Stimulated activated CD4-positive, alpha-beta T cell treated with anti-CD3 and anti-CD28 coated beads, TNF-alpha, amount 100 ng/mL, for 1 hour (primary cell): ENCODE results near the gene SKIC2.

Source experiments
- DNase-seq, 3 donors: peaks; one replicate each; pipeline ENCODE4 v3.0.0-alpha.2; 2020; ENCODE audit warnings: low read depth in 3 of 3, low spot score in 1 of 3

The SKIC2 gene

DNA sequence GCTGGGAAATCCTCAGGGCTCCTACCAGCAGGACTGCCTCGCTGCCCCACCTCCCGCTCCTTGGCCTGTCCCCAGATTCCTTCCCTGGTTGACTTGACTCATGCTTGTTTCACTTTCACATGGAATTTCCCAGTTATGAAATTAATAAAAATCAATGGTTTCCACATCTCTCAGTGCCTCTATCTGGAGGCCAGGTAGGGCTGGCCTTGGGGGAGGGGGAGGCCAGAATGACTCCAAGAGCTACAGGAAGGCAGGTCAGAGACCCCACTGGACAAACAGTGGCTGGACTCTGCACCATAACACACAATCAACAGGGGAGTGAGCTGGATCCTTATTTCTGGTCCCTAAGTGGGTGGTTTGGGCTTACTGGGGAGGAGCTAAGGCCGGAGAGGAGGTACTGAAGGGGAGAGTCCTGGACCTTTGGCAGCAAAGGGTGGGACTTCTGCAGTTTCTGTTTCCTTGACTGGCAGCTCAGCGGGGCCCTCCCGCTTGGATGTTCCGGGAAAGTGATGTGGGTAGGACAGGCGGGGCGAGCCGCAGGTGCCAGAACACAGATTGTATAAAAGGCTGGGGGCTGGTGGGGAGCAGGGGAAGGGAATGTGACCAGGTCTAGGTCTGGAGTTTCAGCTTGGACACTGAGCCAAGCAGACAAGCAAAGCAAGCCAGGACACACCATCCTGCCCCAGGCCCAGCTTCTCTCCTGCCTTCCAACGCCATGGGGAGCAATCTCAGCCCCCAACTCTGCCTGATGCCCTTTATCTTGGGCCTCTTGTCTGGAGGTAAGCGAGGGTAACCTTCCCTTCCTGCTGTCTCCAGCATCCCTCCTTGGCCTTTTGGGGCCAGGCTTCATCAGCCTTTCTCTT lies 13.2 kb upstream of the SKIC2 start, which contains the start of gene CFB:
Gene CFB, plus strand, starts transcription at position 589 of the 863 bp plus-strand sequence. Its CDS starts 127 bp downstream, at position 716.
- no peak for DNase-seq

DNA sequence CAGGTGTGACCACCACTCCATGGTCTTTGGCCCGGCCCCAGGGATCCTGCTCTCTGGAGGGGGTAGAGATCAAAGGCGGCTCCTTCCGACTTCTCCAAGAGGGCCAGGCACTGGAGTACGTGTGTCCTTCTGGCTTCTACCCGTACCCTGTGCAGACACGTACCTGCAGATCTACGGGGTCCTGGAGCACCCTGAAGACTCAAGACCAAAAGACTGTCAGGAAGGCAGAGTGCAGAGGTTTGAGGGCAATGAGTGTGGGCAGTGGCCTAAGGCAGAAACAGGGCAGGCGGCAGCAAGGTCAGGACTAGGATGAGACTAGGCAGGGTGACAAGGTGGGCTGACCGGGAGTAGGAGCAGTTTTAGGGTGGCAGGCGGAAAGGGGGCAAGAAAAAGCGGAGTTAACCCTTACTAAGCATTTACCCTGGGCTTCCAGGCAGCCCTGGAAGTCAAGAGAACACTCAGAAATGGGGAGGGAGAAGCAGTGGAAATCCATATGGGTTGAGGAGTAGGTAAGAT lies 12.5 kb upstream of the SKIC2 start:
- DNase-seq, result no peak

DNA sequence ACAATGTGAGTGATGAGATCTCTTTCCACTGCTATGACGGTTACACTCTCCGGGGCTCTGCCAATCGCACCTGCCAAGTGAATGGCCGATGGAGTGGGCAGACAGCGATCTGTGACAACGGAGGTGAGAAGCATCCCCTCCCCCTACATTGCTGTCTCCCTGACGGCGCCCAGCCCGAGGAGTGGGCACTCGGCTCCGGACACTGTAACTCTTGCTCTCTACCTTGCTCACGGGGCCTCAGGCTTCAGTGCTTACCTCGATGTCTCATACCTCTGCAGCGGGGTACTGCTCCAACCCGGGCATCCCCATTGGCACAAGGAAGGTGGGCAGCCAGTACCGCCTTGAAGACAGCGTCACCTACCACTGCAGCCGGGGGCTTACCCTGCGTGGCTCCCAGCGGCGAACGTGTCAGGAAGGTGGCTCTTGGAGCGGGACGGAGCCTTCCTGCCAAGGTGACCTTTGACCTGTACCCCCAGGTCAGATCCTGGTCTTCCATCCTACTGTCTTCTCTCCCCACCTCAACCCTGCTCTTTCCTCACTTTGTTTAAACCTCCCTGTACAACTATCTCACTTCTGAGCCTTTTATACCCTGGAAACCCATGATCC lies 11.8 kb upstream of the SKIC2 start:
- no peak for DNase-seq

DNA sequence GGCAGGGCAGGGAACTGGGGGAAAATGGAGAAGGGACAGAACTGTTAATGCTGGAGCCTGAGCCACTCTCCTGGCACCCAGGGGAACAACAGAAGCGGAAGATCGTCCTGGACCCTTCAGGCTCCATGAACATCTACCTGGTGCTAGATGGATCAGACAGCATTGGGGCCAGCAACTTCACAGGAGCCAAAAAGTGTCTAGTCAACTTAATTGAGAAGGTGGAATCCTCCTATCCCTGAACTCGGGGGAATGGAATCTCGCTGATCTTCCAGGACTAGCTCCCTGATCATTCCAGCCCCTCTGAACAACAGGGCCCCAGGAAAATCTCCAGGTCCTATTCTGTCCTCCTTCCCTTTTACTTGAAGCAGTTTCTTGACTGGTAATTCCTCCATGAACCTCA lies 11.1 kb upstream of the SKIC2 start:
- no peak for DNase-seq

DNA sequence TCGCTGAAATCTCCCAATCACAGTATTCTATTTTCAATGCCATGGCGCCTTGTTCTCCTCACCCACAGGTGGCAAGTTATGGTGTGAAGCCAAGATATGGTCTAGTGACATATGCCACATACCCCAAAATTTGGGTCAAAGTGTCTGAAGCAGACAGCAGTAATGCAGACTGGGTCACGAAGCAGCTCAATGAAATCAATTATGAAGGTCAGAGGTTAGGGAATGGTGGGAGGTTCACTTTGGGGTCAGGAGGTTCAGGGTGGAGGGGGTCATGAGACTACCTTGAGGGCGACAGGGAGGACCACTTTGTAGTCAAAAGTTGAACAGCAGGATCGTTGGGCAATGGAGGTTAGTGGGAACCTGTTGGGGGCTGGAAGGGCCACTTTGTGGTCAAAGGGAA lies 10.7 kb upstream of the SKIC2 start:
- DNase-seq, result no peak

DNA sequence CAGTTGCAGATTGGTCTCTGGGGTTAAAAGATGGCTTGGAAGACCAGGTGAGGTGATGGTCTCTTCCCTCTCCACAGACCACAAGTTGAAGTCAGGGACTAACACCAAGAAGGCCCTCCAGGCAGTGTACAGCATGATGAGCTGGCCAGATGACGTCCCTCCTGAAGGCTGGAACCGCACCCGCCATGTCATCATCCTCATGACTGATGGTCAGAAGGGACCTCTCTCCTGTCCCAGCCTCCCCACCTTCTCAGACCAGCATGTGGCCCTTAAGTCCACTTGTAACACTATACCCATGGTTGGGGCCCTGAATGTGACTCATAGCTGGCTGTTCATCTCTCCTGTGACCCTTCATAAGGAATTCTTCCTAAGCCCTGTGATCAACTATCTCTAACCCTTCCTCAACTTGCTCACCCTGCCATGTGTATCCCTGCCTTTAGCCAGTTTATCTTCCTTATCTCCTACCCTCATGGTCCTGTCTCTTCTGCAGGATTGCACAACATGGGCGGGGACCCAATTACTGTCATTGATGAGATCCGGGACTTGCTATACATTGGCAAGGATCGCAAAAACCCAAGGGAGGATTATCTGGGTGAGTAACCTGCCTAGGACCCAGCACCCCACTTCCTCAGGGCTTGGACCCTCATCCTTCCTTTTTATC lies 10.1 kb upstream of the SKIC2 start:
- no peak for DNase-seq

DNA sequence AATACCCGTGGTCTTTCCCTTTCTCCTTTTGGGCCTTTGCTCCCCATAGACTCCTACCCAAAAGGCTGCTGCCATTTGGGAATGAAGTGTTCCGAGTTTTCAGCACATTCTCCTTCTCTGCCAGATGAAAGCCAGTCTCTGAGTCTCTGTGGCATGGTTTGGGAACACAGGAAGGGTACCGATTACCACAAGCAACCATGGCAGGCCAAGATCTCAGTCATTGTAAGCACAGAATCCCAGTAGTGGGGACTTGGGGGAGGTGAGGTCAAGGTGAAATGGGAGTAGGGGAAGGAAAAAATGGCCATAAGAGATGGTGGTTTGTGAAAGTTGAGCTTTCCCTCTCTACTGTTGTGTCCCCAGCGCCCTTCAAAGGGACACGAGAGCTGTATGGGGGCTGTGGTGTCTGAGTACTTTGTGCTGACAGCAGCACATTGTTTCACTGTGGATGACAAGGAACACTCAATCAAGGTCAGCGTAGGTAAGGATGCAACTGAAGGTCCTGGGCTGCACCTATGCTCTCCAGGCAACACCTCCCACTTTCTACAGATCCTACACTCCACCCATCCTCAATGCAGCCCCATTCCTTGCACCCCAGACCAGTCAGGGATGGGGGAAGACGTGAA lies 8.9 kb upstream of the SKIC2 start:
- DNase-seq, result no peak

DNA sequence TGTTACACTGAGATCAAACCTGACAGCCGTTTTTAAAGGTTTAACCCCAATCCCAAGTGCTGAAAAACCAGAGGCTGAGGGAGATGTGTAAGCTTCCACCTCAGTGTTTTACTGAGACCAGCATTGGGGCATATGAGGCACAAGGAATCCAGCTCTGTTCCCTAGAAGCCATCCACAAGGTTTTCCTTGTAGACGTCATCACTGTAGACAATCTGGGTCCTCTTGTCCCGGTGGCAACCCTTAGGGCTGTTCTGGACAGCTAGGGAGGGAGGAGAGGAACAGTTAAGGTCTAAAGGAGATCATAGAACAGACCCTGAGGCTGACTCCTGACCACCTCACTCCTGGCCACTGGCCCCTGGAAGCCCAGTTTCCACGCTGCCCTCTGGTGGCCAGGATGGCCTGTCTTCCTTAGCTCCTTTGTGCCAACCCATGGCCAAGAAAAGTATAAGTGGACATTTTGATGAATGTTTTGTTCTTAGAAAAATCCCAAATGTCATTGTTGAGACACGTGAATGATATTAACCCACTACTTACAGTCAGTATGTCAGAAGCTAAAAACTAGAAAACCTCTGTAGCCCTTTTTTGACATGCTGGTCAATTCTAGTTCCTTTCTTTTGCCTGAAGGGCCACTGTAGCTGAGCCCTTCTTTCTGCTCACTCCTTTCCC lies 6.7 kb upstream of the SKIC2 start:
- no peak for DNase-seq

DNA sequence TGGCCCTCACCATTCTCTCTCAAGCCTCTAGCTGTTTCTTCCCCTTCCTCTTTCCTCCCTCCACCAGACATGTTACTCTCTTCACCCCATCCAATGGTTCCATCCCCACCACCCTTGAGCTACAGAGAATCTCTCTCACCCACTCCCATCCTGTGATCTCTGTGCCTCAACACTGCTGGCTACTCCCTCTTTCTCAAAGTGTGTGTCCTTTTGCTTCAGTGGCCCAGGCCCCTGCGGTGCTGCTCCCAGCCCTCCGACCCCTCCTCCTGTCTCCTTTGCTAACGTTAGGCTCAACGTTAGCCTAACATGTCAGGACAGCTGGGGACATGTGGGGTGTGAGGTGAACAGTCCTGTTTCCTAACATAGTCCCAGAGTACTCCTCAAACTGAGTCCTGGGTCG lies 6.1 kb upstream of the SKIC2 start:
- DNase-seq, result no peak

DNA sequence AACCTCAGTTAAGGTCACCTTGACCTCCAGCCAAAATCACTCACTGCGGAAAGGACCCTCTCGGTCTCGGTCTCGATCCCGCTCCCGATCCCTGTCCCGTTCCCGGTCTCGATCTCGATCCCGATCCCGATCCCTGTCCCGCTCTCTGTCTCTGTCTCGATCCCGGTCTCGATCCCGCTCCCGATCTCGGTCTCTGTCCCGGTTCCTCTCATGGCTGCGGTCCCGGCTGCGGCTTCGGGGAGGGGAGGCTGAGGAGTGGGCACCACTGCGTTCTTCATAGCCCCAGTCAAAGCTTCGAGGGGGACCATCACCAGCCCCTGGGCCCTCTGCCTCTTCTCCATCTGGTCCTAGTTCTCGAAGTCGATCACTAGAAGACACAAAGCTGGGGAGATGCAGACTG lies 4.5 kb upstream of the SKIC2 start:
- DNase-seq, result no peak

DNA sequence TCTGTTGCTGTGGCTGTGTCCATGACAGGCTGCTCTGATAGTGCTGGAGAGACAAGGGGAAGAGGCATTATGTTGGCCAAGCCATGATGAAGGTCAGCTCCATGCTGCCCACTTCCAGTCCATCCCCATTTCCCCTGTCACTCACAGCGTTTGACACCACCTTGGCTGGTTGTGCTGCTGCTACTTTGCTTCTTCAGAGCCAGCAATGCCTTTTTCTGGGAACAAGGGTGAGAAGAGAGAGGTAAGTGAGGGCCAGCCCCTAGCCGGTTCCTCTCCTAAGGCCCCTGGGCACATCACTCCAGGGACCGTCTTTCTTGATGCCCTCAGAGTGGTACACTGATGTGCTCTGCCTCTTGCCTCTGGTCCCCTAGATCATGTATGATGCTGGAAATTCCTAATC lies 2.2 kb upstream of the SKIC2 start:
- no peak for DNase-seq

DNA sequence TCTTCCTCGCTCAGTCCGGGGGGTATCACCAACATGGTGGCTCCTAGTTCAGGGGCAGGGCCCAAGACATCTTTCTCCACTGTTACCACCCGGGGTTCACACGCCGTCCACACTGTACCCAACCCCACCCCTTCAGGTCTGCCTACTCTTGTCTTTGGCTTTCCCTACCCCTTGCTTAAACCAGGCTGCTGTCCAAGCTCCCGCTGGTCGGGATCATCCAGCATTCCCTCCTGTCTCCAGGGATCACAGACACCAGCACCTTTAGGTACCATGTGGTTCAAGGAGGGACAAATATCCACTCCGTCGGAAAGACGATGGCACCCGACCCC lies 599 bp upstream of the SKIC2 start:
- DNase-seq, result no peak

DNA sequence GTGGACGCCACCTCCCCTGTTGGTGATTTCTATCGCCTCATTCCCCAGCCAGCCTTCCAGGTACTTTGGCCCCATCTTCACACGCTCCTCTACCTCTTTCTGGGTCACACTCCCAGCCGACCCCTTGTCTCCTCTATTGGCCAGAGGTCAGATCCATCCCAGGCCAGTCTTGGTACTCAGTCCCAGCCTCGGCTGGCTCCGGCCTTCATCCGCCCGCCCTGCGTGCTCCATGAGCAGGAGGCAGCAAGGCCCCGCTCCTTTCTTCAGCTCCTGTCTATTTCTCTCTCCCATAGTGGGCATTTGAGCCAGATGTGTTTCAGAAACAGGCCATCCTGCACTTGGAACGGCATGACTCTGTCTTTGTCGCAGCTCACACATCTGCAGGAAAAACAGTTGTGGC lies 2.6 kb downstream of the SKIC2 start:
- DNase-seq, result no peak

DNA sequence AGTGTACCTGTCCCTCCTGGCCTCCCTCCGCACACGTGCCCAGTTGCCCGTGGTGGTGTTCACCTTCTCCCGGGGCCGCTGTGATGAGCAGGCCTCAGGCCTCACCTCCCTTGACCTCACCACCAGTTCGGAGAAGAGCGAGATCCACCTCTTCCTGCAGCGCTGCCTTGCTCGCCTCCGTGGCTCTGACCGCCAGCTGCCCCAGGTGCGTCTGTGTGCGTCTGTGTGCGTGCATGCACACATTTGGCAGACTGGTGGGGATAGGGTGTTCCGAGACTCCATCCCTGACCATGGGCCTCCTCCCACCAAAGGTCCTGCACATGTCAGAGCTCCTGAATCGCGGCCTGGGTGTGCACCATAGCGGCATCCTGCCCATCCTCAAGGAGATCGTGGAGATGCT lies 4.9 kb downstream of the SKIC2 start:
- DNase-seq, result no peak

DNA sequence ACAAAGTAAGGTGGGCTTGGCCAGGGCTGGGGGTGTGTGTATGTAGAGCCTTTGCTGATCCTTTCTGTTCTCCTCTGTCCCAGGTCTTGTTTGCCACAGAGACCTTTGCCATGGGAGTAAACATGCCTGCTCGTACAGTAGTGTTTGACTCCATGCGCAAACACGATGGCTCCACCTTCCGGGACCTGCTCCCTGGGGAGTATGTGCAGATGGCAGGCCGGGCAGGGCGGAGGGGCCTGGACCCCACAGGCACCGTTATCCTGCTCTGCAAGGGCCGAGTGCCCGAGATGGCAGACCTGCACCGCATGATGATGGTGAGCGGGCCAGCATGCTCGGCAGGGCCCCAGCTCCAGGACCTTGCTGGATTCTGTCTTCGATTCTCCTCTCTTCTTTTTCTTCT lies 6.7 kb downstream of the SKIC2 start:
- no peak for DNase-seq

DNA sequence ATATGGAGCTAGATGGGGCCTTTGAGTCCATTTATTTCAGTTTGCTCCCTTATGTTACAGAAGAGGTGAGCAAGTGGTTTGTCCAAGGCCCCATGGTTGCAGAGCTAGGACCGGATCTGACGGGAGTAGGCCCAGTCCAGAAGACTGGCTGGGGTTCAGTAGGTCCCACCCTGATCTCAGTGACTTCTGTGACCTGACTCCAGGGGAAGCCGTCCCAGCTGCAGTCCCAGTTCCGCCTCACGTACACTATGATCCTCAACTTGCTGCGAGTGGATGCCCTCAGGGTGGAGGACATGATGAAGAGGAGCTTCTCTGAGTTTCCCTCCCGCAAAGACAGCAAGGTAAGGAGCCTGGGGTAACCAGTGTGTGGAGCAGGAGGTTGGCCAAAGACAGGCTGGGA lies 7.5 kb downstream of the SKIC2 start:
- no peak for DNase-seq

DNA sequence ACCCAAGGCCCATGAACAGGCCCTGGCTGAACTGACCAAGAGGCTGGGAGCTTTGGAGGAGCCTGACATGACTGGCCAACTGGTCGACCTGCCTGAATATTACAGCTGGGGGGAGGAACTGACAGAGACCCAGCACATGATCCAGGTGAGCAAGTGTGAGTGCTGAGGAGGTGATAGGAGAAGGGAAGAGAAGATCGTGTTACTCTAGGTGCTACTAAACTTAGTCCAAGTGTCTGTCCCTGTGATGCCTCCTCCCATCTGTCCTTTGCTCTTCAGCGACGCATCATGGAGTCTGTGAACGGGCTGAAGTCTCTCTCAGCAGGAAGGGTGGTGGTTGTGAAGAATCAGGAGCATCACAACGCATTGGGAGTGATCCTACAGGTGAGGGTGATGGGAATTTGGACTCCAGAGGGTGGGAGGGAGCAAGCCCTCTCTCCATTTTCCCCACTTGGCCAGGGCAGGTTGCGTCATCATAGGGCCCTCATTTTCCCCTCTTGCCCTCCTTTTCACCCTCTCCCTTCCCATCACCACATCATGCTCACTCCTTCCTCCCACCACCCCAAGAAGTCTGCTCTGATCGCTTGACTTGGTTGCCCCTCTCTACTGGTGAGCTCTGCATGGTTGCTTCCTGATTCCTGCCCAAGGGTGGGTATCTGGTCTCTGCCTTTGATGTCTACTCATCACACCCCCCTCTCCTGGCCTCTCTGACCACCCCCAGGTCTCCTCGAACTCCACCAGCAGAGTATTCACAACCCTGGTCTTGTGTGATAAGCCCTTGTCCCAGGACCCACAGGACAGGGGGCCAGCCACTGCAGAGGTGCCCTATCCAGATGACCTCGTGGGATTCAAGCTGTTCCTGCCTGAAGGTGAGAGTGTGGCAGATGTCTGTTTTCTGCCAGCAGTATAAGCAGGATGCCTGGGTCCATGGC lies 8.3 kb downstream of the SKIC2 start:
- no peak for DNase-seq

DNA sequence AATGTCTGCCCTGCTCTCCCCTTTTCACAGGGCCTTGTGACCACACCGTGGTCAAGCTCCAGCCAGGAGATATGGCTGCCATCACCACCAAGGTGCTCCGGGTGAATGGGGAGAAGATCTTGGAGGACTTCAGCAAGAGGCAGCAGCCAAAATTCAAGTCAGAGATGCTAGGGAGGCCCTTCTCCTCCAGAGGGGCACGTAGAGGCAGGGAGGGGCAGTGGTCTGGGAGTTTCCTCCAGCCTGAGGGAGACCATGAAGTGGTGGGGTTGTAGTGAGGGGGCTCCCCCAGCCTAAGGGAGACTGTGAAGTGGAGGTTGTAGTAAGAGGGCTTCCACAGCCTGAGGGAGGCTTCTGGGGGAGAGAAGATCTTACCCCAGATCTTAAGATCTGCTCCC lies 8.9 kb downstream of the SKIC2 start:
- DNase-seq, result no peak

DNA sequence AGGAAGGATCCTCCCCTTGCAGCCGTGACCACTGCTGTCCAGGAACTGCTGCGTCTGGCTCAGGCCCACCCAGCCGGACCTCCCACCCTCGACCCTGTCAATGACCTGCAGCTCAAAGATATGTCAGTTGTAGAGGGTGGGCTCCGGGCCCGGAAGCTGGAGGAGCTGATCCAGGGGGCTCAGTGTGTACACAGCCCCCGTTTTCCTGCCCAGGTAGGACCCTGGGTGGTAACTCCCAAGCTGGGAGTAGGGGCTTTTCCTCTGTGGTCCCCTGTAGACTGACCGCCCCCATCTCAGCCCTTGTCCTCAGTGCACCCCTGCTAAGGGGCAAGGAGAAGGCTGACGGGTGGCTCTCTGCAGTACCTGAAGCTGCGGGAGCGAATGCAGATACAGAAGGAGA lies 9.4 kb downstream of the SKIC2 start:
- no peak for DNase-seq
